Glomerular endothelial cell (primary cell): ENCODE measurements around the gene PDLIM7. TPM values are rescaled to one million over a fixed set of nuclear protein-coding genes. Genes with fewer than 3 reads are reported as not detected.

Experiments used
- DNase-seq: peaks from one replicate; pipeline ENCODE4 v3.0.0-alpha.2; 2011; ENCODE audit warnings: low read depth, low spot score; ENCODE audit errors: extremely low read depth
- total RNA-seq: library from RNA; depleted of rRNA; stranded (reverse); fragments of >200 nt; gene quantifications from 2 replicates; pipeline ENCODE4 v1.2.3, GENCODE V29; 2015

PDLIM7 gene
- total RNA-seq, 1 donor from 2014 or later: 341 TPM

DNA sequence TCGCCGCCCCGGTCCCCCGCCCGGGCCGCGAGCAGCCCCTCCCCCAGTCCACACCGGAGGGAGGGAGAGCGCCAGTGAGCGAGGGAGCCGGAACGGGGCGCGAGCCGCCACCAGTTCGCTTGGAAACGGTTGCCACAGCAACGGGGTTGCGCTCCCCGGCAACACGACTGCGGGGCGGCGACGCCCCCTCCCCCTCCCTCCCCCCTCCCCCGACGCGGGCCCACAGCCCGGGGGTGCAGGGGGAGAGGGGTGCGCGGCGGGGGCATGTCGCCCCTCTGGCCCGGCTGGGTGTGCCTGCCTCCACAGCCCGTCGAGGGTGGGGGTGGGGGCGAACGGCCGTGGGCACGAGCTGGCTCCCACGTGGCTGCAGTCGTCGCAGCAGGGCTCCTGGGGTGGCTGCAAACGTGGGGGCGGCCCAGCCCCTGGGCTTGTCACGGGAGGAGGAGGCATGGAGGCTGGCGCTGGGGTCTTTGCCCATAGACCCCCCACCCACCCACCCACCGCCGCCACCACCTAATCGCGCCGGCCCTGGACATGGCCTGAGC lies 50.3 kb downstream of the PDLIM7 start:
- no peak for DNase-seq

GRCh38 chr5:177446200-177447065 lies 51.0 kb downstream of the PDLIM7 start, which contains the start of gene PRR7:
Gene PRR7, plus strand, starts transcription at chr5:177446814. Its CDS starts 8,254 bp downstream, at chr5:177455068.
- no peak for DNase-seq

GRCh38 chr5:177445917-177446199 lies 51.5 kb downstream of the PDLIM7 start:
- no peak for DNase-seq

DNA sequence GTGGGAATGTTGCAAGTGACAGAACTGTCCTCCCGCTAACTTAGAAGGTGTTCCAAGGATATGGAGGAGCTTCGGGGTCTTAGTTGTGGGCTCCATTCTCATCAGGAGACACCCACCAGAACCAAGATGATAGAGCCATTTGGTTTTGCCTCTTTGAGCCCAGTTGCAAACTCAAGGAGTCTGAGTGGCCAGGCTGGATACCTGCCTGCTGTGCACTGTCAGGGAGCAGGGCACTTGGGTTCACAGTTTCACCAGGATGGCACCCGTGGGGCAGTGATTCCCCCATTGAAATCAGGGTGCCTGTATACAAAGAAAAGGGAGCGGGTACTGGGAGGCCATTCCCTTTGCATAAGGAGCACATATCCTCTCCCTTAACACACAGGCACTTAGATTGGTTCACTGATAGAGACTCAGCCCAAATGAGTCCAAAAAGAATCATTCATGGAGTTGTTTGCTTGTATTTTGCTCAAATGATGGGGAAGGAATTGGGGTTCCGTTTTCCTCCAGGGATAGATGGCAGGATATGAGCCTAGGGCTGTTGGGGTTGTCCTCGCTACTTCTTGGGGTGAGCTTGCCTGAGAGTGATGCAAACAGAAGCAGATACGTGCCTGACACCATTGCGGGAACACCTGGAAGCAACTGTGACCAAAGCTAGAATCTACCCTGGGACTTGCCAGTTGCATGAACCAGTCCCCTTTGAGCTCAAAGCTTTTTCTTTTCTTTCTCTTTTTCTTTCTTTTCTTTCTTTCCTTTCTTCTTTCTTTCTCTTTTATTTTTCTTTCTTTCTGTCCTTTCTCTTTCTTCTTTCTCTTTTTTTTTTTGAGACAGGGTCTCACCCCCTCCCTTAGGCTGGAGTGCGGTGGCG lies 52.1 kb downstream of the PDLIM7 start:
- no peak for DNase-seq

DNA sequence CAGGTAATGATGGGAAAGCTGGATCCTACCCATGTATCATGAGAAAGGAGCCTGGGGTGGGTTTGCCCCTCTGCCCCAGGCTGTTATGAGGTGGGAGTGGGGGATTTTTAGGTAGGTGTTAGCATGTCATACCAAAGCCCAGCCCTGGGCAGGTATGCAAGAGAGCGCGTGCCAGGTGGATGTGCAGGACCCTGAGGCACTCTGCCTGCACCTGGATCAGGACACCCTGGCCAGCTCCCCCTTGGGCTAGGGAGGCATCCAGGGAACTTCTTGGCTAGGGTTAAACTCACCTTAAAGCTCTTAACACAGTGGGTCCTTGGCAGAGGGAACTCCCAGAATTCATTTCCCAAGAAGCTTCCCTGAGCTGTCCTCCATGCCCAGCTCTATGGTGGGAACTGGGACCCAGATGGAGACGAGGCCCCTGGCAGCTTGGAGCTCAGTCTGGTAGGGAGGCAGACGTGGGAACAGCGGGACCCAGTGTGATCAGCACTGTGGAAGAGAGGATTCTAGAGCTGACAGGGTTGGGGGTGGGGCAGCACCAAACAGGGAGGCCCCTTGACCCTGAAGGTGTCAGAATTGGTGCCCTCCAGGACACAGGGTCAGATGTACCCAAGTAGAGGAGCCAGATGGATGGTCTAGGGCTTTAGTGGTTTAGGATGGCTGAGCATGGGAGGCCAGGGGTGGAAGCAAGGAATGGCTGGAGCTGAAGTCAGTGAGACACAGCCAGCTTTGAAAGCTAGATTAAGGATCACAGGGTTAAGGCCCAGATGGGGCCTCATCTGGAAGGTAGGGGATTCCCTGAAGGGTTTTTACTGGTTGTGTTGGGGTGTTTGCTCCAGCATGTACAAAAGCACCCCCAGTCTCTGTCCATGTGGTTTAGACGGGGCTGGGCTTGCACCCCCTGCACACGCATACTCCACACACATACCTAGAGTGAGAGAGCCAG lies 53.0 kb downstream of the PDLIM7 start:
- no peak for DNase-seq

- no peak for DNase-seq
Measured at GRCh38 chr5:177443144-177443983, 54.0 kb downstream of the PDLIM7 start.

DNA sequence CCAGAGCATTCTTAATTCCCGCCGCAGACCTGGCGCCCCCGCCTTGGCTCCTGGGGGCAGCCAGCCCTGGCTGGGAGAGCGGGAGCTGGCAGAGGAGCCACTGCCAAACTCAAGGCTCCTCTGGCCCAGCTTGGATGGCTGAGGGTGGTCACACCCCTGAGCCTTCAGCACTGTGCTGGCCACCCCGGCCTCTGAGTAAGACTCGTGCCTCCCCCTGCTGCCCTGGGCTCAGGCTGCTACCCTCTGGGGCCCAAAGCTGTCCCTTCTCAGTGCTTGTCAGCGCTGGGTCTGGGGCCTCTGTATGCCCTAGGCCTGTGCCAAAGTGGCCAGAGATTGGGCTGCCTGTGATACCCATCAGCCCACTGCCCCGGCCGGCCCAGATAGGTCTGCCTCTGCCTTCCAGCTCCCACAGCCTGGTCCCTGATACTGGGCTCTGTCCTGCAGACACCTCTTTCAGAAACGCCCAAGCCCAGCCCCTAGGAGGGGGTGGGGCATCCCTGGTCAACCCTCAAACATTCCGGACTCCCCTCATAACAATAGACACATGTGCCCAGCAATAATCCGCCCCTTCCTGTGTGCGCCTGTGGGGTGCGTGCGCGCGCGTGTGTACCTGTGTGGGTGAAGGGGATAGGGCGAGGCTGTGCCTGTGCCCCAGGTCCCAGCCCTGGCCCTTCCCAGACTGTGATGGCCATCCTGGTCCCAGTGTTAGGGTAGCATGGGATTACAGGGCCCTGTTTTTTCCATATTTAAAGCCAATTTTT lies 55.2 kb downstream of the PDLIM7 start:
- DNase-seq: no peak

- DNase-seq: no peak
Measured at GRCh38 chr5:177440990-177441780, 56.2 kb downstream of the PDLIM7 start.

DNA sequence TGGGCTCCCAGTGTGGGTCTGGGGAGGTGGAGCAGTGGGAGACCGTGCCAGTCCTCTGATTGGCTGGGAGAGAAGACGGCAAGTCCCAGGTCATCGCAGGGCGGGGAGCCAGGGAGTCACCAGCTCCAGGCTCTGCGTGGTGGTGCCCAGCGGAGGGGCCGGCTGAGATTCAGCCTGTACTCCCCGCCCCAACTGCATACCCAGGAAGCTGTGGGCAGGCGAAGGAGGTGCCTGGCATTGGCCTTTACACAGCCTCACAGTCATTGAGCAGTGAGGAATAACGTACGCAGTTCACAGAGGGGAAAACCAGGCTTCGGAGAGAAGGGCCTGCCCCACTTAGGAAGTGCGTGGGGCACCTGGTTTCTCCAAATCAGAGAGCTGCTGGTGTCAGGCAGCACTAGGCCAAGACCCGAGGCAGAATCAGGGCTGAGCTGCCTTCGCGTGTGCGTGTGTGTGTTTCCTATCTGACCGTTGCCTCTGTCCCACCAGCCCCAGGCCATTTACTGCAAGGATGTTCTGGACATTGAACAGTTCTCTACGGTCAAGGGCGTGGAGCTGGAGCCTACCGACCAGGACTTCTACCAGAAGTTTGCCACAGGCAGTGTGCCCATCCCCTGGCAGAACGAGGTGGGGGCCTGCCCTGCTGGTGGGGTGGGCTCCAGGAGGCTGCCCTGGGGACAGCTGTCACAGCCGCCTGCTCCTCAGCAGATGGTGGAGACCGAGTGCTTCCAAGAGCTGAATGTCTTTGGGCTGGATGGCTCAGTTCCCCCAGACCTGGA lies 57.0 kb downstream of the PDLIM7 start:
- DNase-seq: no peak

DNA sequence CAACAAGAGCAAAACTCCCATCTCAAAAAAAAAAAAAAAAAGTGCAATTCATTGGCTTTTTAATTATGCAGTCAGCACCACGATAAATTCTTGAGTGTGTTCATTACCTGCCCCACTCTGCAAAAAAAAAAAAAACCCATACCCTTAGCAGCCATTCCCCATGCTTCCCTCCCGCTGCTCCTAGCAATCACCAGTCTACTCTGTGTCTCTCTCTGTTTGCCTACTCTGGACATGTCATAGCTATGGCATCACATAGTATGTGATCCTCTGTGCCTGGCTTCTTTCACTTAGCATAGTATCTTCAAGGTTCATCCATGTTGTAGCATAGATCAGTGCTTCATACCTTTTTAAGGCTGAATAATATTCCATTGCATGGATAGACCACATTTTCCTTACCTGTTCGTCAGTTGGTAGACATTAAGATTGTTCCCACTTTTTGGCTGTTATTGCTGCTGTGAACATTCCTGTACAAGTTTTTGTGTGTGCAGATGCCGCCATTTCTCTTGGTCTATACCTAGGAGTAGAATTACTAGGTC lies 57.8 kb downstream of the PDLIM7 start:
- no peak for DNase-seq

DNA sequence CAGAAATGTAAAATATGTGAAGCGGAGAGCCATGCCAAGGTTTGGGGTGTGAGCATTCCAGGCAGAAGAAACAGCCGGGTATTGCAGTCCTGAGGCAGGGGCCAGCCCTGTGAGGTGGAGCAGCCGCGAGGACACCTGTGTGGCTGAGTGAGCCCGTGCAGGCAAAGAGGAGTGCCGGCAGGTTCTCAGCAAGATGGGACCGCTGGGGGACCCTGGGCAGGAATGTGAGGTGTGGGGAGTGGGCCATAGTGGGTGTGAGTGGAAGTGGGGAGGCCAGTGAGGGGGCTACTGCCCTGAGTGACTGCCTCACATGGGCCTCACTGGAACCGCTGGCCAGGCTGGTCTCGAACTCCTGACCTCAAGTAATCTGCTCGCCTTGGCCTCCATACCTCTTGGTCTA lies 58.9 kb downstream of the PDLIM7 start:
- DNase-seq: no peak

DNA sequence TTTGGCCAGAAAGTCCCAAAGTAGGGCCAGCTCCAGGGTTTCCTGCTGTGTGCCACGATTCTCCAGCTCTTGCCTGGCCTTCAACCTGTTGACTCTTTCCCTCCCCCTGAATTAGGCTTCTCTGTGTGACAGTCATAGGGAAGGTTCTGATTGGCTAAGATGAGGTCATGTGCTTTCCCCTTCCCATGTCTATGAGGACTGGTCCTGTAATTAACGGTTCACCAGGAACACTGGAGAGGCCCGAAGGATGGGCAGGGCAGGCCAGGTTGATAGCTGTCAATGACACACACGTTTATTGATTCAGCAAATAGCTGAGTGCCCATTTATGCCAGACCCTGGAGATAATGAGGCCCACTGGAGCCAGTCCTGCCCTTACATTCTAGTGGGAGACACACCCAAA lies 59.8 kb downstream of the PDLIM7 start:
- DNase-seq: no peak

DNA sequence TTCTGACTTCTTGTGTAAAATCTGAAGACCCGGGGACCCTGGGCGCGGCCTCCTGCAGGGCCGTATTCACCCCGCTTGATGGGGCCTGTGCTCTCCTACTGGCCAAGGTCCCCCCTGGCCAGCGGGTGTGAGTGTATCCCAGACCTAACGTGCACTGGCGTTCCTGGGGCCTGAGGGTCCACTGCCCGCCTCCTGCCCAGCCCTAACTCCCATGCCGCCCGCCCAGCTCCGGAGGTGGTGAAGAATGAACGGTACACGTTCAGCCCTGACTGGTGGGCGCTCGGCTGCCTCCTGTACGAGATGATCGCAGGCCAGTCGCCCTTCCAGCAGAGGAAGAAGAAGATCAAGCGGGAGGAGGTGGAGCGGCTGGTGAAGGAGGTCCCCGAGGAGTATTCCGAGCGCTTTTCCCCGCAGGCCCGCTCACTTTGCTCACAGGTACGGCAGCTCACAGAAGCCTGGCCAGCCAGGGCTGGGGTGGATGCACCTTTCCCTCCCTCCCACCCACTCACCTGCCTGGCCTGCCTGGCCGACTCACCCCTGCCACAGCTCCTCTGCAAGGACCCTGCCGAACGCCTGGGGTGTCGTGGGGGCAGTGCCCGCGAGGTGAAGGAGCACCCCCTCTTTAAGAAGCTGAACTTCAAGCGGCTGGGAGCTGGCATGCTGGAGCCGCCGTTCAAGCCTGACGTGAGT lies 61.4 kb downstream of the PDLIM7 start:
- DNase-seq: no peak

GRCh38 chr5:177434942-177435738 lies 62.3 kb downstream of the PDLIM7 start:
- no peak for DNase-seq

- no peak for DNase-seq
Measured at GRCh38 chr5:177434437-177434836, 63.0 kb downstream of the PDLIM7 start.
